ENCODE measurements around the gene XRCC4.
"Not testable (repeated sequence)": the region's sequence is repeated elsewhere in the genome, so short reads cannot be mapped to it uniquely, and the experiment has no call there.

The XRCC4 gene

GRCh38 chr5:83076742-83077661 is at the start of gene XRCC4, which contains the start of gene TMEM167A:
XRCC4 (plus strand) TSS chr5:83077547; CDS start chr5:83104920, 27,373 bp downstream.
TMEM167A (minus strand) TSS chr5:83077394; CDS start chr5:83077323, 71 bp downstream.
- DNase-seq: peak; percentile 97

DNA sequence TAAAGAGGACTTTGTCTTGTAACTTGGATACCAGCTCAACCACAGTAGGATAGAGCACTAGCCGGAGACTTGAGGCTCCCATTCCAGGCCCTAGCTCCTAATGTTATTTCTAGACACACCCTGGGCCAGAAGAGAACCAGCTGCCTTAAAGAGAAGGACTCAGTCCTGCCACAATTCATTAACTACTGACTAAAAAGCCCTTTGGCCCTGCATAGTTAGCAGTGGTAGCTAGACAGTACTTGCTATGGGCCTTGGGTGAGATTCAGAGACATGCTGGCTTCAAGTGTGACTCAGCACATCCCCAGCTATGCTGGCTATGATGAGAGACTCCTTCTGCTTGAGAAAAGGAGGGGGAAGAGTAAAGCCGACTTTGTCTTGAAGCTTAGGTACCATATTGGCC is 47.4 kb upstream of the XRCC4 start:
- no peak for DNase-seq

DNA sequence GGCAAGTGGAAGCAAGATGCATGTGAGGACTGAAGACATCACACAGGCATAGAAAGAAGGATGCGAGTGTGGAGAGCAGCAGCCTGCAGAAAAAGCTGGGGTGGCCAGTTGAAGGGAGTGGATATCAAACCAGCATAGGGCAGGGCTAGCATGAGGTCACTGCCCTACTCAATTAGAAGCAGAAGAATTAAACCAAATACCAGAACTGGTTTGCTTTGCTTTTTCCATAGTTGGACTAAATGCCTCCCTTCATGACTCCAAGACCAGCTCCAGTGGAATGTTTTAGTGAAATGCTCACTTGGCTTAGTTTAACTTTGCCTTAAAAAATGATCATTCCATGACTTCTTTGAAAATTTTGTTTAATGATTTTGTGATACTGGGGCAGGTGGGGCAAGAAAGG is 46.0 kb upstream of the XRCC4 start:
- DNase-seq: no peak

GRCh38 chr5:83034036-83034435 is 43.3 kb upstream of the XRCC4 start:
- DNase-seq: peak; percentile 3

- no peak for DNase-seq
Observed at GRCh38 chr5:83034528-83035207, 42.7 kb upstream of the XRCC4 start.

DNA sequence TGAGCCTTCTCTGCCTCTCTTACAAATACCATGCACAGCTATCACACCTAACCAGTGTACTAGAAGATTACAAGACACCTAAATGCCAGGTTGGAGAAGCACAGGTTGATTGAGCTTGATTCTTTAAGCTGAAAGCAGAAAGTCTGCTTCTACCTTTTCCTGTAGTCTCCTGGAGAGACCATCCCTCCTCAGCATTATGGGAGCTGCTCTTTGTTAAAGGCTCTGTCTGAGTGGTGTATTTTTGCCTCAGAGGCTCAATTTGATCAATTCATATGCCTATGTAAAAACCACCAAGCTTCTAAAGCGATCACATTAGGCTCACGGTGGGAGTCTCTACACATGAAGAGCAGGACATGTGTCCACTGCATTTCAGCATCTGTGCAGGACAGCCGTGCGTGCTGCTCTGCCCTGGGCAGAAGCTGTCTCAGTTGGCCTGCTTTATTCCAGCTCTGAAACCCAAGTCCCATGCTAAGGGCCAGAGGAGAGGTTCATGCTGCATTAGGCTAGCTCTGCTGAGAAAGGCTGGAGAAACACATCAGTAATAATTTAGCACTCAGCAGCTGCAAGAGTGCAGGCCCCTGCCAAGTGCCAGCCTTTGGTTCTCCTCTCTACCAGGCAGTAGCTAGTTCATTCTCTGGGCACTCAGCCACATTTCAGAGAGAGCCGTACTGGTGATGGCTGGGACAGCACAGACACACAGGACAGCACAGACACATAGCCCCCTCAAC is 41.8 kb upstream of the XRCC4 start:
- peak; percentile 68 for DNase-seq

- no peak for DNase-seq
Observed at GRCh38 chr5:83036991-83037575, 40.3 kb upstream of the XRCC4 start.

GRCh38 chr5:83038924-83039323 is 38.4 kb upstream of the XRCC4 start:
- no peak for DNase-seq

GRCh38 chr5:83042507-83042906 is 34.8 kb upstream of the XRCC4 start:
- no peak for DNase-seq

- DNase-seq: no peak
Observed at GRCh38 chr5:83044926-83045325, 32.4 kb upstream of the XRCC4 start.

- no peak for DNase-seq
Observed at GRCh38 chr5:83048277-83048676, 29.1 kb upstream of the XRCC4 start.

DNA sequence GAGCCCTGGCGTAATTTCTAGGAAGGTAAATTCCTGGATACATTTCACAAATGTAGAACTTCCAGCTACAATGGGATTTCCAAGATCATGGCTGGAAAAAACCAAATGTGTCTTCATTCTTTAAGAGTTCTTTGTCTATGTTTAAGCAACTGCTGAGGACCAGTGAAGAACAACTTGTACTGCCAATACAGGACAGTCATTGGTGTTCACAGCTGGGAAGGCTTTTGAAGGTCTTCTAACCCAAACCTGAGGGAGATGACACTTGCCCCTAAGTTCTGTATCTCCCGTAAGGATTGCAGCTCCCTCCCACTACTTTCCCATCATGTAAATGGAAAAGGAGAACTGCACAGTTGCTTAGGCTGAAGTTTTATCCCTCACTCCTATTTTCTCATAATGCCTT is 28.5 kb upstream of the XRCC4 start:
- DNase-seq: no peak

DNA sequence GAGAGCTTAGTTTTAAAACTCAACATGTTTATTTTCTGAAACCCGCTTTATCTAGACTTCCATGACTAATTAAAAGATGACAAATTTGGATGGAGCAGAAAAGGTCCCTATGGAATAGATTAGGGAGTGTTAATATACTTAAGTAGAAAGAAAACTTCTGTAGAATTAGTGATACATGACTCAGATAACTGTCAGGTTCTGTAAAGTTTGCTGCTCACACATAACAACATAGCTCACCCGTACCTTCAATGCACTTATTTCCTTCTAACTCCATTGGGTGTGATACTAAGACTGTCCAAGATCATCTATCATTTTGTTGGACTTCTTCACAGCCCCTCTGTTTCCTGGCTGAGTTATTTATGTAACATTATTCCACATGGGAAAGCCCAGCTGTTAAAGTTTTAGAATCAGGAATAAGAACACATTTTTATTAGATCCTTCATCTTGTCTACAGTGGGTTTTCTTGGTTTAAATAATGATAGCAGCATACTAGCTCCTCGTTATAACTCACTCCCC is 27.9 kb upstream of the XRCC4 start:
- no peak for DNase-seq

- DNase-seq: no peak
Observed at GRCh38 chr5:83050723-83051340, 26.5 kb upstream of the XRCC4 start.

DNA sequence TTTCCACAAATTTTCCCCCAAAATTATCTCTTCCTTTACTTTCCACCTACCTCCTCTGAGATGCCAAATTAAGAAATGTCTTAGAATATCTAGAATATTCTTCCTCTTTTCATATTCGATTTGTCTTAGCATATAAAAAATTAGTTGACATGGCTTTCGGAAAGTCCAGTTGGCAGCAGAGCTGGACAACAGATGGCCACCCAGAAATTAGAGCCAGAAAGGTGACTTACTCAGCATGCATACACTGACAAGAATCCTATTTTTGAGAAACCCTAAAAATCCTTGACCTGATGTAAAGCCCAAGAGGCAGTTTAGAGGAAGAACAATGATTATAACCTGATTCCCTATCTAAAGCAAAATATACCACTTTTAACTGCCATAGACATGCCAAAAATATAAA is 22.2 kb upstream of the XRCC4 start:
- no peak for DNase-seq

GRCh38 chr5:83058726-83059125 is 18.6 kb upstream of the XRCC4 start:
- DNase-seq: no peak

DNA sequence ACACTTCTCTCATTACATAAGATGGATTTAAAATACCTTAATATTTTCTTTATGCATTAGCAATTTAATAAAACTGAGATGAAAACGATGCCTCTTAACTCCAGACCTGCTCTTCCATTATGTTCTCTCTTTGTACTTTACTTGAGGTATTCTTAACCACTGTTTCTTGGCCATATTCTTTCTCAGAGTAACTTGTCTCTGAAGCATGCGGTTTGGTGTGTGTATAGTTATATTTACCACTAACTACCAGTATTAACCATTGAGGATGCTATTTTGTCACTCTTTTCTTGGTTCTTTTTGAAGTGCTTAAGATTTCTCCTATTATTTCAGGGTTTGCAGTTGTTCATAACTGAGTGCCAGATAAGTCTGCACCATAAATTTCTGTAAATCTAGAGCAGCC is 18.0 kb upstream of the XRCC4 start:
- DNase-seq: no peak

DNA sequence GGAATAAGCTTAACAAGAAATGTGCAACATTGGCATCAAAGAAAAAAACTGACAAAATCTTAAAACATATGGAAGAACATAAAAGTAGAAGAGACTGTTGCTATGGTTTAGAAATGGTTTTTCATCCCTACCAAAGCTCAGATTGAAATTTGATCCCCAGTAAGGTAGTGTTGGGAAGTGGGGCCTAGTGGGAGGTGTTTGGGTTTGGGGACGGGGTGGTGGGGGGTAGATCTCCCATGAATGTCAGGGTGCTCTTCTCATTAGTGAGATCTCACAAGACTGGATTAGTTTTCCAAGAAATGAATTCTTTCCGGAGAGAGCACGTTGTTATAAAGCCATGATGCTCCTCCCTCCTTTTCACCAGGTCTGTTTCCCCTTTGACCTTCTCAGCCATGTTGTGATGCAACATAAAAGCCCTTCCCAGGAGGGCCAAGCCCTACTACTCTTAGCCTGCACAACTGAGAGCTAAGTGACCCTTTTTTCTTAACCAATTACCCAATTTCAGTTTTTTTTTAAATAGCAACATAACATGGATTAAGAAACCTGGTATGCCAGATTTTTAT is 10.7 kb upstream of the XRCC4 start:
- DNase-seq: no peak

- DNase-seq: not testable (repeated sequence)
Observed at GRCh38 chr5:83067377-83067776, 10.0 kb upstream of the XRCC4 start.

DNA sequence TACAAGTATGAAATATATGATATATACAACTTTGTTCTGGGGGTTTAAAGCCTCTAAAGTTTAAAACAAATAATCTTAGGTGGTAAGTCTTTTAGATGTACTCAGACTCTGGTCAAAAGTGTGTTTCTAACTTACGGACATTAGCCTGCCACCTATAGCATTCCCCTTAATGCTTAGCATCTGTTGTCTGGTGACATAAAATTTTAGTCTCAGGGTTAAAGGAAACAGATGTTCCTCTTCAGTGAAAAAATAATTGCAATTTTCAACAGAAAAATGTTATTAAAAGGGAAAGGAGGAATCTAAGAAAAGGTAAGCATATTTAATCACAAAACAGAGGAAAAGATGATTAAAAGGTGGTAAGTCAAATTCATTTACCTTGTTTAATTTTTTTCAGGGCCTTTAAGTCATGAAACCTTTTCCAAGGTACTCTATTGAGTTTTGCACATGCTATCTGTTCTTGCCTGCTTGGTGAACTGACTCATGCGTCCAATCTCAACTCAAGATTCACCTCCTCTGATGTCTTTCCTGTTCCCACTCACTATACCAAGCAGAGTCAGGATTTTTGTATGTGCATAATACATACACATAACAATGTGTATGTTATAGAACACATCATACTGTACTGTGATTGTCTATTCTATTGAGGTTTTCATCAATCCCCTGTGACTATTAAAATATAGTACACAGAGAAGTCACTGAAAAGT is 8.1 kb upstream of the XRCC4 start:
- DNase-seq: no peak

Measured in COR-L47 (cell line).